SW 1271 (cell line): ENCODE measurements around the gene ABCC11.

Experiments used
- DNase-seq, 2 experiments: peaks; one replicate each; lab custom pipeline; 2025; lab: John Stamatoyannopoulos, UW

The ABCC11 gene

DNA sequence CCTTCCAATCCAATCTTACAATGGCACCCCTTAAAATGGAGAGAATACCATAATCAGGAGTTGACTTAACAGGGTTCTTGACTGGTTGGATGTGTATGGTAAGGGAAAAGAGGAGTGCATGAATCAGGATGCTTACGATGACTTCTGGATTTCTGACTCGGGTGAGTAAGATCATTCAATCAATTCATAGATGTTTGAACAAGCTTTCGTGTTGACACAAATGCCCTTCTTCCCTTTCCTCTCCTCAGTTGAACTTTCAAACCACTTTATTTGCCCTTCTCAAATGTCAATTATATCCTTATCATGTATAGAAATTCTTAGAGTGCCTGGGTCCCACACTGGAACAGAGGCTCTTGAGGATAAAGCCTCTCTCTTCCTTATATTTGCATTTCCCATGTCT is 117.4 kb downstream of the ABCC11 start:
- no peak for DNase-seq

DNA sequence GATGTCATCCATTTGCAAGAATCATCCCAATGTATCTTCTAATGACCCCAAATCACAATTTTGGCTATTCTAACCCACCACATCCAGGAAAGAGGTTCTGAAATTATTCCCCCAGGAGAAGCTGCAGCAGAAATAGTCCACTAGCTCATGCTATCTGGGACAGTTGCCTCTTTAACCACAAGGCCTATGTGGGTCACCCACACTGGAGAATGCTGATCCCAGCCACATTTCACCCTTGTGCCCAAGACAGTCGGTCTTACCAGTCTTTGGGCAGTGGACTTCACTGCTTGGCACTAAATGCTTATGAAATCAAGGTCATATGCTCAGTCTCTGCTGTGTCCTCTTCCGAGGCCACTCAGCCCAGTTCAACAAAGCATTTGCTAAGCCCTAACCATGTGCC is 118.6 kb downstream of the ABCC11 start:
- DNase-seq: no peak

DNA sequence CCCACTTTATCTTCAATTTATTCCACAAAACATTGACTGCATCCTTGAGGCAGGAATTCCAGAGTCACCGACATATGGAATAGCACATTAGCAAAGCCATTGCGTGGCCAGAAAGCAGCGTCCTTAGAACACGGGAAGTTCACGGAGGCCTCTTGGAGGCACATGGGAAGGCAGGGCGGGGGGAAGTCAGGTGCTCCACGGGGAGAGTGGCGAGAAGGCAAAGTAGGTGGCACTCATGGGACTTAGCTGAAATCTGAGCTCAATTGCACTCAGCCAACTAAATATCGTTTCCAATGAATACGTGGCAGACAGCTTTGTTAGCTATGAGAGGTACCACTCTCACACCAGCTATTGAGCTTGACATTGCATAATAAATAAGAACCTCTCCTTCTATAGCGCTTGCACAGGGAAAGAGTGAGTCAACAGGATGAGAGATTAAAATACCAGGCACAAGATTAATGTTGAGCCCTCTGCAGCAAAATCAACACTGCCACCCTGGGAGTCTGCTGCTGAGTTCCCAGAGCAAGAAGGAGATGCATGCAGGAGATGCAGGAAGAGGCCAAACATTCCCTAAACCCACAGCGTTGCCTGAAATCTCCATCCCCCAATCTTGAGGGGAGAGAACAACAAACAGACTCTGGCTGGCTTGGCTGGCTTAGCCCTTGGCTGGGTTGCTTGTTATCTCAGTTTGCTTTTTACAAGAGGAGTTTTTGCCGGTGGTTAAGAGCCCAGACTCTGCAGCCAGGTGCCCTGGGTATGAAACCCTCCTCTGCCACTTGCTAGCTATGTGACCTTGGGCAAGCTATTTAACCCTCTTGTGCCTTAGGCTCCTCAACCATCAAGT is 120.3 kb downstream of the ABCC11 start:
- DNase-seq: peak; percentile 53 to 75

DNA sequence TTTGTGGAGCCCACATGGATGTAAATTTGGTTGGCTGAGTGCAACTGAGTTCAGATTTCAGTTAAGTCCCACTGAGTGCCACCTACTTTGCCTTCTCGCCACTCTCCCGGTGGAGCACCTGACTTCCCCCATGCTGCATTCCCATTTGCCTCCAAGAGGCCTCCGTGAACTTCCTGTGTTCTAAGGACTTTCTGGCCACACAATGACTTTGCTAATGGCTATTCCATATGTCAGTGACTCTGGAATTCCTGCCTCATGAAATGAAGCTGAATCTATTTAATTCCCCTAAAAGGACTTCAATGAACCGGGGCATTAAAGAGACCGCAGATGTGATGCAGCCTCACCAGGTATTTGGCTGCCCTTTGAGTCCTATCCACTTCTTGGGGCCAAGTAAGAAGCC is 121.5 kb downstream of the ABCC11 start:
- no peak for DNase-seq

DNA sequence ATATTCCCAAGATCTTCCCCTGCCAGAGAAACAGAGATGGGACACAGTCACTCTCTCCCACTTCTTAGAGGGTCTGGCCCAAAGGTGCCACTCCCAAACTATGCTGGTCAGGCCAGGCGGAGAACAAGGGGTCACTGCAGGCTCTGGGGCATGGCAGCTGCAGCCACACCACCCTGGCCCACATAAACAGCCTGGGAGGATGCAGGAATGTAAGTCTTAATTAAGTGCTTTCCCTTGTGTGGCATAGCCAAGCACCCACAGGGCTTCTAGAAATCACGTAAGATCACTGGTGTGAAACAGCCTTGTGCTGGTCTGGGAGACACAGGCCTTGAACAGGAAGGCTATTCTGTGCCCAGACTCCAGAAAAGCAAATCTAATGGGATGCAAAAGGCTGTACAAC is 123.1 kb downstream of the ABCC11 start:
- DNase-seq: no peak

DNA sequence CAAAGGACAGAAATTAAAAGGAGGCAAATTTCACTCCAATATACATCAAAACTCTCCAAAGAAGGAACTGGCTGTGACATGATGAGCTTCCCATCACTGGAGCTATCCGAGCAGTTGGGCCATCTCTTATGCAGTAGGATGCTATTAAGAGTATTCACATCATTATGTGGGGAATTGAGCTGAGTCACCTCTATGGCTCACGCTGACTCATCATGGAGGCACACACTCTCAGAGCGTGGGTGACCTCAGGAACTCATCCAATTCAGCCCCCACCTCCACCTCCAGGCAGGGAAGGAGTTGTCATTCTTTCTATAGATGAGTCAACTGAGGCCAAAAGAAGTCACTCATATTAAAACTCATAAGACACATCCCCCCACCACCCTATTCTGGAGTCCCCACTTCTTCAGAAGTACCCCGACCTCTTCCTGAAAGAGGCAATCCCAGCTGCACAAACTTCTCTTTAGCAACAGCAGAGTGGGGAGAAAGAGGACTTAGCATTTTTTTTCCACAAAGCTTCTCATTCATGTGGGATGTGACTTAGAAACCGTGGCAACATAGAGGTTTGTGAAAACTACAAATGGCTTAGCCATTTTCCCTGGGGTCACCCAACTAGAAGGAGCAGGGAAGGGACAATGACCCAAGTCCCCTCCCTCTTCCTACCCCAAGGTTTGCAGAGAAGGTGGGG is 124.1 kb downstream of the ABCC11 start:
- peak; percentile 84 to 87 for DNase-seq

DNA sequence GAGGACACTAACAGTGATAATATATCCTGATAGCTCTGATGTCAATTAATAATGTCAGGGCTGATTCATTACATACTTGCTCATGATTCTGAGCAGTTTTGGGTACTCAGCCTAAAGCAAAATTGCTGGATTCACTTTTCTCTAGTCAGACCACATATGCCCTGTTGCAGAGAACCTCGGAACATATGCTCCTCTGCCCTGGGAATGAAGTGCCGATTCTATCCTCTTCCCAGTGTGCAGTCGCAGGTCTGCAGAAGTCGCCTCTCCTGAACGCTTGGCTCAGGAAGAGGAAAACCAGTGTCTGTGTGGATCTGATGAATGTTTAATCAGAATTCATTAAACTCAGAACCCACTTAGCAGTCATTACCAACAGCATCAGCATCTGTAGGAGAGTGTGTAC is 126.1 kb downstream of the ABCC11 start:
- DNase-seq: no peak

DNA sequence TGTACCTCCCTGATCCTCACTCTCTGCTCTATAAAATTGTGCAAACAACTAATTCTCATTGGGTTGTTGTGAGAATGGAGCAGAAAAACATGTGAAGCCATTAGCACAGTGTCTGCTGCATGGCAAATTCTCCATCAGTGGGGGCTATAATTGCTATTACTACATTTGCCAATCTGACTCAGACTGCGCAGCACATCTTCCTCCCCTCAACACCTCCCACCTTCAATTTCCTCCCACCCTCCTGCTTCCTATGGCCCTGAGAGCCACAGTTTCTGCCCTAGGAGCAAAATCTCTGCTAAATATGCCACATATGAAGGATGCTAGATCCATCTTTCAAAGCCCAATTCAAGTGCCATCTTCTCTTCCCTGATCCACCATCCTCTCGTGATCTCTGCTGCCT is 128.5 kb downstream of the ABCC11 start:
- DNase-seq: no peak

DNA sequence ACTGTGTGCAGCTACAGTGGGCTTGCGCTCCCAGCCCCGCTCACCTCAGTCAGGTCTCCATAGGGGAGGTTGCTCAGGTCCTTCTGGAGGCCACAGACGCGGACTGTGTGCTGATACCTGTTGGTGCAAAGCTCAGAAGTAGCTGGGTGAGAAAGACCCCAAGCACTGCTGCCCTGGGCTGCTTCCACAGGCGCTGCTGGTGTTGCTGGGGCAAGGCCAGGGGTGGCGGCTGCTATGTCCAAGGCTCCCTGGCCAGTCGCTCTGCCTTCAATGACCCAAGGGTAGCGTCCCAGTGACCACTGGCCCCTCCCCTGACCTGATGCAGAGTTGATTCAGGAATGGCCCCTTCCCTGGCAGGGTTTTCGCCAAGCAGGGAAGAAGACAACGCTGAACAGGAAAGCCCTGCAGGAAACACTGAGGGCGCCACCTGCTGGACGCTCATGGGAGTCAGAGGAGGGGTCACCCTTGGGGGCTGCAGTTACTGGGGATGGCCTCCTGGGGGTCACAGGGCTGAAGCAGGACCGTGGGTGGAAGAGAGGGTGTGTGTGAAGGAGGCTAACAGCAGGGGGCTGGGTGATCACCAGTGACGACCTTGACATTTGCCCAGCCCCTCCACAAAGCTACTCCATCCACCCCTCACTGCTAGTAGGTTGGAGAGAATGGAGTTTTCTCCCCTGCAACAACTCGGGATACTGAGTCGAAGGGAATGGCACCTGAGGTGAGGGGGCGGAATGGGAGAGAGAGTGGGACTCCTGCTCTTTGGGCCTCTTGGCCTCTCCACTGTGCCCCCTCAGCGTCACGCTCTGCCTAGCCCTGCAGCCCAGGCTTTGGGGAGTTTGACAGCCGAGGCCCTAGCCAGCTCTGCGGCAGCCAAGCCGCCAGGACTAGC is 129.9 kb downstream of the ABCC11 start:
- peak in 1 of 2 experiments; percentile 31 for DNase-seq
